ENCODE results near the gene CERT1.

- TF ChIP-seq EP300 (IDR thresholded peaks at IDR 0.05) = no peak
- TF ChIP-seq, protein P1, sequence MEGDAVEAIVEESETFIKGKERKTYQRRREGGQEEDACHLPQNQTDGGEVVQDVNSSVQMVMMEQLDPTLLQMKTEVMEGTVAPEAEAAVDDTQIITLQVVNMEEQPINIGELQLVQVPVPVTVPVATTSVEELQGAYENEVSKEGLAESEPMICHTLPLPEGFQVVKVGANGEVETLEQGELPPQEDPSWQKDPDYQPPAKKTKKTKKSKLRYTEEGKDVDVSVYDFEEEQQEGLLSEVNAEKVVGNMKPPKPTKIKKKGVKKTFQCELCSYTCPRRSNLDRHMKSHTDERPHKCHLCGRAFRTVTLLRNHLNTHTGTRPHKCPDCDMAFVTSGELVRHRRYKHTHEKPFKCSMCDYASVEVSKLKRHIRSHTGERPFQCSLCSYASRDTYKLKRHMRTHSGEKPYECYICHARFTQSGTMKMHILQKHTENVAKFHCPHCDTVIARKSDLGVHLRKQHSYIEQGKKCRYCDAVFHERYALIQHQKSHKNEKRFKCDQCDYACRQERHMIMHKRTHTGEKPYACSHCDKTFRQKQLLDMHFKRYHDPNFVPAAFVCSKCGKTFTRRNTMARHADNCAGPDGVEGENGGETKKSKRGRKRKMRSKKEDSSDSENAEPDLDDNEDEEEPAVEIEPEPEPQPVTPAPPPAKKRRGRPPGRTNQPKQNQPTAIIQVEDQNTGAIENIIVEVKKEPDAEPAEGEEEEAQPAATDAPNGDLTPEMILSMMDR (IDR thresholded peaks at IDR 0.05) = no peak
- no peak for TF ChIP-seq POLR2A (IDR thresholded peaks at IDR 0.05)
Observed at GRCh38 chr5:75551471-75551870, 40.0 kb upstream of the CERT1 start.

All from tibial nerve (tissue), 4 donors.